K562 (cell line): ENCODE data around the gene CEACAM20. TPM values are rescaled to one million over a fixed set of nuclear protein-coding genes. Genes with fewer than 3 reads are reported as not detected.

Source experiments
- ATF7 ChIP-seq: fragments of 450-650 bp; IDR thresholded peaks from 2 replicates; pipeline ENCODE4 v1.7.1; 2014; ENCODE audit warnings: mild to moderate bottlenecking, moderate library complexity
- CREB3 ChIP-seq: fragments of 450-650 bp; conservative IDR thresholded peaks from 2 replicates; pipeline ENCODE4 v1.6.1; 2016; ENCODE audit warnings: missing genetic modification characterization, low read depth, mild to moderate bottlenecking, missing compliant biosample characterization, moderate library complexity
- FOXP1 ChIP-seq: sonication (generic); formaldehyde crosslinking; IDR thresholded peaks from 2 replicates; pipeline ENCODE4 v1.8.0; 2022; ENCODE audit warnings: mild to moderate bottlenecking, missing genetic modification reagents
- HMGN3 ChIP-seq: IDR thresholded peaks from 2 replicates; pipeline ENCODE4 v1.6.1; 2011; ENCODE audit warnings: borderline replicate concordance, low read depth, mild to moderate bottlenecking, mixed read lengths, low read length; ENCODE audit not compliant: insufficient read length; ENCODE audit errors: extremely low read depth
- HNRNPH1 ChIP-seq: fragments of 200-400 bp; formaldehyde crosslinking; optimal IDR thresholded peaks from 2 replicates; pipeline ENCODE3; 2017; ENCODE audit warnings: low read depth, mild to moderate bottlenecking, low read length, moderate library complexity
- HSF4 ChIP-seq: fragments of 250-450 bp; sonication (Bioruptor Pico); IDR thresholded peaks from 2 replicates; pipeline ENCODE4 v2.1.2; 2022; ENCODE audit warnings: mild to moderate bottlenecking, moderate library complexity, borderline replicate concordance
- JUND ChIP-seq, 2 experiments: IDR thresholded peaks; 2 replicates in 1 of 2; 3 replicates in 1 of 2; pipeline ENCODE4 v1.6.1; 2011; ENCODE audit warnings: borderline replicate concordance in 2 of 2, low read depth in 2 of 2, low read length in 2 of 2, improper control_type of control experiment in 1 of 2, missing biosample characterization in 1 of 2, missing genetic modification characterization in 1 of 2, missing genetic modification reagents in 1 of 2
- KAT8 ChIP-seq: fragments of 450-650 bp; IDR thresholded peaks from 2 replicates; pipeline ENCODE4 v1.6.1; 2016; ENCODE audit warnings: low read depth, mild to moderate bottlenecking
- KLF13 ChIP-seq: fragments of 450-650 bp; IDR thresholded peaks from 2 replicates; pipeline ENCODE4 v1.6.1; 2016; ENCODE audit warnings: missing genetic modification characterization, low read depth, mild to moderate bottlenecking, missing compliant biosample characterization, moderate library complexity, borderline replicate concordance
- MYC ChIP-seq, 2 experiments: fragments of 250-450 bp in 1 of 2; sonication (Bioruptor Pico) in 1 of 2; IDR thresholded peaks; 2 replicates each; pipeline versions ENCODE4 v1.5.1 to v1.6.1; 2012 to 2021; ENCODE audit warnings: low read depth in 2 of 2, borderline replicate concordance in 1 of 2, improper control_type of control experiment in 1 of 2, low read length in 1 of 2, mild to moderate bottlenecking in 1 of 2, moderate library complexity in 1 of 2
- PRDM10 ChIP-seq: fragments of 450-650 bp; IDR thresholded peaks from 2 replicates; pipeline ENCODE4 v1.6.1; 2018; ENCODE audit not compliant: partially characterized antibody
- RFX1 ChIP-seq: fragments of 450-650 bp; IDR thresholded peaks from 2 replicates; pipeline ENCODE4 v1.6.1; 2016; ENCODE audit warnings: mild to moderate bottlenecking, moderate library complexity
- SRSF1 ChIP-seq: fragments of 200-400 bp; formaldehyde crosslinking; IDR thresholded peaks from 2 replicates; pipeline ENCODE4 v1.6.1; 2017; ENCODE audit warnings: mild to moderate bottlenecking, low read depth, low read length, moderate library complexity
- TAF1 ChIP-seq: IDR thresholded peaks from 2 replicates; pipeline ENCODE4 v1.6.1; 2011; ENCODE audit warnings: mild to moderate bottlenecking, low read length, moderate library complexity; ENCODE audit not compliant: insufficient read depth, control insufficient read depth, severe bottlenecking; ENCODE audit errors: extremely low read depth
- U2AF2 ChIP-seq: fragments of 200-400 bp; formaldehyde crosslinking; optimal IDR thresholded peaks from 2 replicates; pipeline ENCODE3; 2017; ENCODE audit warnings: low read depth, mild to moderate bottlenecking, low read length
- ZNF197 ChIP-seq: fragments of 200-800 bp; sonication (Bioruptor generic); IDR thresholded peaks from 2 replicates; pipeline ENCODE4 v1.6.1; 2016; ENCODE audit warnings: low read depth, missing genetic modification characterization, missing compliant biosample characterization
- ZNF3 ChIP-seq: fragments of 250-450 bp; sonication (Bioruptor Pico); IDR thresholded peaks from 2 replicates; pipeline ENCODE4 v1.5.0; 2021; ENCODE audit warnings: mild to moderate bottlenecking, moderate library complexity
- ZNF75A ChIP-seq: fragments of 450-650 bp; formaldehyde crosslinking; IDR thresholded peaks from 2 replicates; pipeline ENCODE4 v1.4.0; 2020; ENCODE audit warnings: mild to moderate bottlenecking
- polyA plus RNA-seq, 8 experiments: library from polyadenylated mRNA; depleted of rRNA in 4 of 8; stranded (reverse) in 5 of 8; unstranded in 3 of 8; fragments of >200 nt; fragmentation: Nextera tagmentation in 2 of 8; fragmentation: Illumina TruSeq in 1 of 8; extraction: Ambion mirVana in 2 of 8; extraction: Trizol in 1 of 8; gene quantifications; 2 replicates each; pipeline versions ENCODE4 v1.2.1 to v1.2.3, GENCODE V29; 2011 to 2014; ENCODE audit warnings: inconsistent platforms in 1 of 8, missing spikeins in 1 of 8
- total RNA-seq, 7 experiments: library from RNA; depleted of rRNA in 6 of 7; stranded (reverse); fragments of >200 nt in 6 of 7; fragmentation: Illumina TruSeq in 2 of 7; extraction: Trizol in 2 of 7; gene quantifications; 2 replicates each; pipeline versions ENCODE4 v1.2.1 to v1.2.3, GENCODE V29; 2011 to 2021; ENCODE audit warnings: low replicate concordance in 1 of 7

The CEACAM20 gene
- total and polyA plus RNA-seq, 9 of the 15 experiments (the other 6 are each of a cell fraction or from before 2014, with no cell fraction given), result not detected

- no peak for TF ChIP-seq U2AF2
- TF ChIP-seq RFX1, result peak; percentile 25; the same call in 1 of the 2 replicates
- peak; percentile 77 for TF ChIP-seq HMGN3
- TF ChIP-seq SRSF1, result 0 out of 2 replicates have a peak, but pooled peaks have one; percentile 76
- peak; percentile 72 for TF ChIP-seq TAF1
- peak; percentile 88 for TF ChIP-seq MYC (IDR thresholded peaks at IDR 0.05; ENCODE audit: low read depth, low read length)
- peak; percentile 81 for TF ChIP-seq MYC (CRISPR knock-in tag; IDR thresholded peaks at IDR 0.05; ENCODE audit: borderline replicate concordance, low read depth)
- peak; percentile 61 for TF ChIP-seq PRDM10
- no peak for TF ChIP-seq HNRNPH1
- no peak for TF ChIP-seq ZNF75A
- peak; percentile 89 for TF ChIP-seq ATF7
- peak; percentile 37 for TF ChIP-seq JUND (IDR thresholded peaks at IDR 0.05; ENCODE audit: borderline replicate concordance, low read depth, low read length)
- TF ChIP-seq JUND (tag; IDR thresholded peaks at IDR 0.05; ENCODE audit: borderline replicate concordance, low read depth, low read length), result no peak; the same call in 2 of the 3 replicates
- TF ChIP-seq KAT8, result no peak
- no peak for TF ChIP-seq ZNF3
- TF ChIP-seq ZNF197 (CRISPR knock-in tag), result no peak
- TF ChIP-seq HSF4 (CRISPR knock-in tag), result no peak
- no peak for TF ChIP-seq CREB3 (tag)
- TF ChIP-seq KLF13 (tag), result peak; percentile 58; the same call in 1 of the 2 replicates
- peak; percentile 84 for TF ChIP-seq FOXP1 (CRISPR knock-in tag)
Measured at GRCh38 chr19:44499962-44500949, 29.2 kb downstream of the CEACAM20 start, which contains the start of gene ZNF180 (continued).
